Stimulated activated CD4-positive, alpha-beta T cell treated with anti-CD3 and anti-CD28 coated beads, Interleukin-4, amount 100 ng/mL, for 4 hours (primary cell): ENCODE measurements around the gene IFNGR2.
"Not testable (repeated sequence)": the region's sequence is repeated elsewhere in the genome, so short reads cannot be mapped to it uniquely, and the experiment has no call there.

Source experiments
- DNase-seq, 2 experiments: peaks; one replicate each; pipeline ENCODE4 v3.0.0-alpha.2; 2020

The IFNGR2 gene

DNA sequence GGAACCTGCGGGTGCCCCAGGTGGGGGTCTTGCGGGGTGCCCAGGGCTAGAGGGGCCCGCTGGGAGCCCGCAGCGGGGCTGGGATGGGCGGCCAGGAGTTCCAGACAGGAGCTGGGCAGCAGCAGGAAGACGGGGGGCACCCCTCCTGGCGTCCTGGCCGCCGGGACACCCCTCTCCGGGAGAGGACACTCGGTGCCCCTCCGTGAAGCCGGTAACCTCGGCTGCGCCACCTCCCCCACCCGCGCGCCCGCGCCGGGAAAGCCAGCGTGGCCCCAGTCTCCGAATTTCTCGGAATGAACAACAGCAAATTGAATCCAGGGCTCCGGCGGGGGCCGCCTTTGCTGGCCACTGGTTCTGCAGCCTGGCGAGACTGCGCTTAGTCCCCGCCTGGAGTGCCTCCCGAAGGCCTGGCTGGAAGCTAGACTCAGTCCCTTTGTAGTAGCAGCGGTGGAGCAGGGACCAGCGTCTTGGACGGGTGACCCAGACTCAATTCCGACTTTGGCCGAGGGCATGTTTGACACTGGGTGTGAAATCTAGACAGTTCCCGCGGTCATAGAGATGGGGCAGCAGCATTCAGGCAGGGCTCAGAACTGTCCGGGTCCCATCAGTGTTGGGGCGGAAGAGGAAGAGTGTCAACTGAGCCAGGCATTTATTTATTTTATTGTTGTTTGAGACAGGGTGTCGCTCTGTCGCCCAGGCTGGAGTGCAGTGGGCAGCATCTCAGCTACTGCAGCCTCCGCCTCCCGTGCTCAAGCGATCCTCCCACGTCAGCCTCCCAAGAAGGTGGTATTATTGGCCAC is 773 bp downstream of the IFNGR2 start:
- peak; percentile 17 to 38 for DNase-seq

DNA sequence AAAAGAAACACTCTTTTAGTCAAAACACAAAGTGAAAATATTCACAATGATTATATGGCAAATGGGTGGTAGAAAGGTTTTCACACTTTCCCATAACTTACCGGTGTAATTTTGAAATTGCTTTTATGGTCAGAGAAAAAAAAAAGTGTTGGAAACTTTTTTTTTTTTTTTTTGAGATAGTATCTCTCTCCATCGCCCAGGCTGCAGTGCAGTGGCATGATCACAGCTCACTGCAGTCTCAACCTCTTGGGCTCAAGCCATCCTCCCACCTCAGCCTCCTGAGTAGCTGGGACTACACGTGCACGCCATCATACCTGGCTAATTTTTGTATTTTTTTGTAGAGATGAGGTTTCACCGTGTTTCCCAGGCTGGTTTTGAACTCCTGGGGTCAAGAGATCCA is 3.3 kb downstream of the IFNGR2 start:
- DNase-seq: peak in 1 of 2 experiments; percentile 29

DNA sequence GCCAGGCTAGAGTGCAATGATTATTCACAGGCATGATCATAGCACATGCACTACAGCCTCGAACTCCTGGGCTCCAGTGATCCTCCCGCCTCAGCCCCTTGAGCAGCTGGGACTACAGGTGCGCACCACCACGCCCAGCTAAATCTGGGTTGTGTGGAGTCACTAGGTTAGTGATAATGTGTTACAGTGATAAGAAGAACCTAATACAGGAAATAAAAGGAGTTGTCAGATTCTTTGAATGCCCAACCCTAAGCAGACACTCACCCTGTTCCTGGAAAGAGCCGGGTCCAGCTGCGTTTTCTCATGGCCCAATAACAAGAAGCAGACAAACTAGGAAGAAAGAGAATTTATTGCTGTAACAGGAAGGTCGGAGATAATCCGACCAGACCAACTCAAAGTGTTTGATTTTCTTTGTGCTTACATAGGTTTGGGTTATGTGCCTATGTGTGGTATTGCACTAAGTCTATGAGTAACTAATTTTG is 8.8 kb downstream of the IFNGR2 start:
- no peak for DNase-seq

DNA sequence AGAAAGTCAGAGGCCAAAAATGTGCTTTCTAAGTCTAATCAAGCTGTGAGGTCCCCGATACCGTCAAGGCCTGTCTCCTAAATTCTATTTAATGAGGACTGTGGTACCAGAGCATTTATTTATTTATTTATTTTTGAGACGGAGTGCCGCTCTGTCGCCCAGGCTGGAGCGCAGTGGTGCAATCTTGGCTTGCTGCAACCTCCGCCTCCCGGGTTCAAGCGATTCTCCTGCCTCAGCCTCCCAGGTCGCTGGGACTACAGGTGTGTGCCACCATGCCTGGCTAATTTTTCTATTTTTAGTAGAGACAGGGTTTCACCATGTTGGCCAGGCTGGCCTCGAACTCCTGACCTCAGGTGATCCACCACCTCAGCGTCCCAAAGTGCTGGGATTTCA is 9.2 kb downstream of the IFNGR2 start:
- not testable (repeated sequence) for DNase-seq

DNA sequence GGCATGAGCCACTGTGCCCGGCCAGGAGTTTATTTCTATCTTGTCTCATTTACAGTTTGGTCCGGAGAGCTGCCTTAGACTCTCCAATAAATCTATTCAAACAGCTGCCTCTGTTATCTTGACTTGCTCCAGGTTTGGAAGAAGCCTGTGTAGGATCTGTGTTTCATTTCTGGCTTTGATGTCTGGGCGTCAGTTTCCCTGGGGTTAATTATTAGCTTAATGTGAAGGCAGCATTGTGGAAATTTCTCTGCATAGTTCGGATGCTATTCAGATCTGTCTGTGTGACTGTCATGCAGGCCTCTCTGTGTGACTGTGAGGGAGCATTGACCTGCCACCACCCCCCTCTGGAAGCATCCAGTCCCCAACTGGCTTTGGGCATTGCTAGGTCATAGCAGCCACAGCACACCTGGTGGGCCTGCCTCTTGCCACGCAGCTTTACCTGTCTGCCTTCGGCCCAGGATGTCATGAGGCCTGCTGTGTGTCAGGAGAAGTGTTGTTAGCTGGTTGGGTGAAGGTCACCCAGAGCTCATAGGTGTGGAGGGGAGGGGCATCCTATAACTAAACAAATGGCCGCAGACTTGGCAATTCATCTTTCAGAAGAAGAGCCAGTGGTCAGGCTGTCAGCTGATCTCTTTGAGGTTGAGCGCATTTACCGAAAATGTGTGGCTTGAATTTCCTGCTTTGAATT is 9.8 kb downstream of the IFNGR2 start:
- no peak for DNase-seq

DNA sequence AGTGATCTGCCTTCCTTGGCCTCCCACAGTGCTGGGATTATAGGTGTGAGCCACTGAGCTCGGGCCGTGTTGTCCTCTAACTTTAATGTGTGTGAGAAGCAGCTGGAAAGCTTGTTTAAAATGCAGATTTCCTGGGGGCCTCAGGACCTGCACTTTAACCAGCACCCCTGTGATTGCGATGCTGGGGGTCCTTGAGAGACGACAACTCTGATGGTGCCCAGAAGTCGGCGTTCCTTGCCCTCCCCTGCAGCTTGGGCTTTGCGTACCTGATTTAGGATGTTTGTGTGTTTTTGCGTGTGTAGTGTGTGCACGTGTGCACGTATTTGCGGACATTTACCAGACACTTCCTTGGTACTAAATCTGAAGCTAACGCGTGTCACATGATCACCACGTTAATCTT is 10.9 kb downstream of the IFNGR2 start:
- DNase-seq: no peak

DNA sequence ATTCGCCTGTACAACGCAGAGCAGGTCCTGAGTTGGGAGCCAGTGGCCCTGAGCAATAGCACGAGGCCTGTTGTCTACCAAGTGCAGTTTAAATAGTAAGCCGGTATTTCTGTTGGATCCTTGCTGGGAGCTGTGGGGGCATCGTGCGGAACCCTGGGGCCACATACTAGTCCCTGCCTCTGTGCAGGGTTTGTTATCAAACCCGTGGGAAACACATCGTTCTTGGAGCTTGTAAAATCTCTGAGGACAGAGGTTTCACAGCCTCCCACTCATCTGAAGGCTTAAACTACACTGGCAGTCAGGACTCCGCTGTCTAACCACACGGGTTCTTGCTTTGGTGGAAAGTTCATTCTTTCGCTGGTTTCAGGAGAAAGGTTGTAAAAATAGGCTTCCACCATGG is 11.7 kb downstream of the IFNGR2 start:
- DNase-seq: no peak

DNA sequence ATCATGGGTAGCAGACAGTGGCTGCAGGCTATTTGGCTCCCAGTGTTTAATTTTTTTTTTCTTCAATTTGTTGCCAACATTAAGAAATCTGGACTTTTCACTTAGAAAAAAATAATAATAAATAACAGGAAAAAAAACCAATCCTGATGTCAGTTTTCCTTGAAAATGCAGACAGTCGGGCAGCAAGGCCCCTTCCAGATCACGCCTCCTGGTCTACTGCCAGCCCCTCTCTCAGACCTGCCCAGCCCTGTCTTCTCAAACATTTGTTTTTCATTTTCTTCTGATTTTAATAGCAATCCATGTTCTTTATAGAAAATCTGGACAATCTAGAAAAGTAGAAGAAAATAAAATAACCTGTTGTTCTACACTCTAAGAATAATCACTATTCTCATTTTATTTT is 15.5 kb downstream of the IFNGR2 start:
- no peak for DNase-seq

DNA sequence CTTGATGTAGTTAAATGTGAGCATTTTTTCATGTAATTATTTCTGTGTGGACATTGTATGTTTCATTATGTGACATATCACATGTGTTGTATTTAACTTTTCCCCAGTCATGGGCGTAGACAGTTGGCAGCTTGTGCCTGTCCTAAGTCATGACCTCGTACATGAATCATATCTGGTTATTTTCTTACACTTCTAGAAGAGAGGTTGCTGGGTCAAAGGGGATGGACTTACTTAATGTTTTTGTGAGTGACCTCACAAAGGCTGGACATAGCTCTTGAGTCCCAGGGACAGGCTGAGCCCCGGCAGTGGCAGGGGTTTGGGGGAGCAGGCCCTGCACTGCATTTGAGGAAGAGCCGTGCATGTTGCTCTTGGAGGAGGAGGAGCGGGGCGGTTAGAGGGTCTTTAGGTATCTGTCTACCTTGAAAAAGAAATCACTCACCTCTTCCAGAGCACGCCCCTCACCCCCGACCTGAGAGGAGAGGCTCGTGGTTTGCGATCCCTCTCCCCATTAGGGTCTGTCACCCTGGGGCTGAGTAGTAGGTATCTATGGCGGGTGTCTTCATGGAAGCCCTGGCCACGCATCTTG is 16.4 kb downstream of the IFNGR2 start:
- no peak for DNase-seq

DNA sequence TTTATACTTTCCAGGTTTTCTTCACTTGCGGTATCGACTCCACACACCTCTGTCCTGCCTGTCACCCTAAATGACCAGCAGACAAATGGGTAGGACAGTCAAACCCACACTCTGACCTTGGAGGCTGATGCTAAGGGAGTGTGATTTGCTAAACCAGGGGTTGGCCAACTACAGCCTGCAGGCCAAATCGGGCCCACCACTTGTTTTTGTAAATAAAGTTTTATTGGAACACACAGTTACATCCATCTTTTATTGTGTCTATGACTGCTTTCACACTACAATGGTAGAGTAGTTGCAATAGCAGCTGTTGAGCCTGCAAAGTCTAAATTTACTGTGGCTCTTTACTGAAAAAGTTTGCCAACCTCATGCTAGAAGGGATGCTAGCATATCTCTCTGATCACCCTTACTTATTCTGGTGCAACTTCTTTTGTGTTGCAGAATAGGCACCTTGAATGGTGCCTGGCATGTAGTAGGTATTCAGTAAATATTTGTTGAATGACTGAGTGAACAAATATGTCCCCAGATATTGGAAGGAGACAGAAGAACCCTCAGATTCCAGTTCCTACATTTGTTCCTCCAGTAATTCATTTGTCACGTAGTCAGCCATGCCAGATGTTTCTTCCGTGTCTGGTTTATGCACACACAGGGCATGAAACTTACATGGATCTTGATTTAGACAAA is 18.6 kb downstream of the IFNGR2 start:
- DNase-seq: no peak

DNA sequence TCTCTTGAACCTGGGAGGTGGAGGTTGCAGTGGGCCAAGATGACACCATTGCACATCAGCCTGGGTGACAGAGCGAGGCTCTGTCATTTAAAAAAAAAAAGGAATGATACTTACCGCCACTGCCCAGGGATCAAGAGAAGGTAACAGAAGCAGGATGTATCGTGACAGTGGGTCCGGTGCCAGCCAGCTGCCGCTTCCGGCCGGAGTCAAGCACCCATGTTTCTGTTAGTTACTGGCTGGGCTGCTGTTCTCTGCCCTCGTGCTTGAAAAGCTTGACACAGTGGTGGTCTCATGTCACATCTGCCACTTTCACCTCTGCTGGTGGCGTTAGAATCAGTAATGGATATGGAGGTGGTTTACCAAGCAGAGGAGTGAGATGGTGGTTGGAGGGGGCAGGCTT is 21.0 kb downstream of the IFNGR2 start:
- no peak for DNase-seq

DNA sequence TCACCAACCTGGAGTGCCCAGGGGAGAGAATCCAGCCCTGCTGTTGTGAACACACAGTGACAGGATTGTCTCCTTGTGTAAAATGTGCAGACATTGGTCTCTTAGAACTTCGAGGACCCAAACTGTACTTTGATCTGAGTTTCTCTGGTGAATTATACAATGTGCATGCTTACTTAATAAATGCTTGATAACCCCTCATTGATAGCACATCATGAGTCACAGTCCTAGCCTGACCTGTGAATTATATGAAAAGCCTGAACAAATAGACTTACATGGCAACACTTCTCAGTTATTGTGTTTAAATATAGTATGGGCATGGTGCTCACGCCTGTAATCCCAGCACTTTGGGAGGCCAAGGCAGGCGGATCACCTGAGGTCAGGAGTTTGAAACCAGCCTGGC is 22.6 kb downstream of the IFNGR2 start:
- no peak for DNase-seq

DNA sequence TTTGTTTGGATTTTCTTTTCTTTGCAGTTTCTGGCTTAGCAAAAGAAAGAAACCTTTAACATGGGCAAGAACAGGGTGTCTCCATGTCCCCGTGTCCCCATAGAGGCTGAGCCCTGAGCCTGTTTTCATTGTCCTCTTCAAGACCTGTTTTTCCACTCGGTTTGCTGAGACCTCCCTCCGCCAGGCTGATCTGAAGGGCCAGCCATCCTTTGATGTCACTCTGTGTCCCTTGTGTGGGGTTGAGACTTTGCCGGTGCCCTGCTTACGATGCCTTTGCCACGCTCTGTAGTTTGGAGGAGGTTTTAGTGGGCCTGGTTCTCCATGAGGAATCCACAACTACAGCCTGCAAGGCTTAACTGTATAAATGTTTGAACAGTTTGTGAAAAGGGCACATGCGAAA is 23.8 kb downstream of the IFNGR2 start:
- no peak for DNase-seq

DNA sequence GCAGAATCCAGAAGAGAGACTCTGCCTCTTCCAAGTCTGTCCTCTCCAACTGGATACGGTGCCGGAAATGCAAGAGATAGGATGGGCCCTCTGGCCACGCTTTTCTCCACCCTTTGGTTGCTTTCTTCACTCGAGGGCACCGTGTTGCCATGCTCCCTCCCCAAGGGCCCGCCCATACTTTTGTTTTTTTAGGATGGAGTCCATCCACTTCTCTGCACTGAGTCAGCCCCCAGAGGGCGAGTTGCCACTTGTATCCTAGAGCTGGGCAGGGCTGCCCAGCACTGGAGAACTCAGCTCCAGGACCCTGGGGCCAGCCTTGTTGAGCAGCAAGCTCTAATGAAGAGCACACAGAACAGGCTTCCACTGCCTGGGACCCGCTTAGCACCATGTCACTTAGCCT is 25.5 kb downstream of the IFNGR2 start:
- no peak for DNase-seq

DNA sequence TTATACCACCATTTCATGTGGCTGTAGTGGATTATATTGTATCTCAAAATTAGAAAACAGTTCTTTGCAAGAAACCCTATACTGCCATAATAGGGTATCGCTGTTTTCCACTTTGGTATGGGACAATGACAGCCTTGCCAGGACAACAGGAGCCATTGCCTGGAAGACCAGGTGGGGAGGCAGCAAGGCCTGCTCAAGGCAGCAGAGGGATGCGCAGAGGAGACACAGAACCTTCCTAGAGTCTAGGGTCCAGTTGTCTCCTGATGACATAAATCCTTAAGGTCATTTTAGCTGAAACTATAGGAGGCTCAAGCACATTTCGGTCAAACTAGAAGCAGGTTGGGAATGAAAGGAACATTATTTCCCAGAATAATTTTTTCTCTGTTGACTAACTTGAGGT is 27.6 kb downstream of the IFNGR2 start:
- no peak for DNase-seq

DNA sequence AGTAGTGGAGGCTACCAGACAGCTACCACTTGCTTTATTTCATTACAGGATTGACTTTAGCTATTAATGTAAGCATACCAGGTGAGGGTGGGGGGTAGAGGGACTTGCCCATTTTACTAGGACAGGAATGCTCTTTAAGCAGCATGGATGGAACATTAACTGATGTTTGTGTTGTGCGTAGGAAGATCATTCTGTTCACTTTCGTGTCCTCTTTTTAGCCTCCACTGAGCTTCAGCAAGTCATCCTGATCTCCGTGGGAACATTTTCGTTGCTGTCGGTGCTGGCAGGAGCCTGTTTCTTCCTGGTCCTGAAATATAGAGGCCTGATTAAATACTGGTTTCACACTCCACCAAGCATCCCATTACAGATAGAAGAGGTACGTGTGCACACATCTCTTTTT is 29.3 kb downstream of the IFNGR2 start:
- DNase-seq: no peak

DNA sequence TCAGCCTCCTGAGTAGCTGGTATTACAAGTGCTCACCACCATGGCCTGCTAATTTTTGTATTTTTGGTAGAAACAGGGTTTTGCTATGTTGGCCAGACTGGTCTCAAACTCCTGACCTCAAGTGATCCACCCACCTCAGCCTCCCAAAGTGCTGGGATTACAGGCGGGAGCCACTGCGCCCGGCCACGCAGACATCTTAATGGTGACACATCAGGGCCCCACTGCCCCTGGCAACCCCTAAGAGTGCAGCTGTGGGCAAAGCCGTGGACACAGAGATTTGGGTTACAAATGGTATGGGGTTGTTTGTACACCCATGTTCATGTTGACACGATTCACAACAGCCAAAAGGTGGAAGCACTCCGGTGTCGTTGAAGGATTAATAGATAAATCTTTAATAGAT is 29.8 kb downstream of the IFNGR2 start:
- DNase-seq: no peak

DNA sequence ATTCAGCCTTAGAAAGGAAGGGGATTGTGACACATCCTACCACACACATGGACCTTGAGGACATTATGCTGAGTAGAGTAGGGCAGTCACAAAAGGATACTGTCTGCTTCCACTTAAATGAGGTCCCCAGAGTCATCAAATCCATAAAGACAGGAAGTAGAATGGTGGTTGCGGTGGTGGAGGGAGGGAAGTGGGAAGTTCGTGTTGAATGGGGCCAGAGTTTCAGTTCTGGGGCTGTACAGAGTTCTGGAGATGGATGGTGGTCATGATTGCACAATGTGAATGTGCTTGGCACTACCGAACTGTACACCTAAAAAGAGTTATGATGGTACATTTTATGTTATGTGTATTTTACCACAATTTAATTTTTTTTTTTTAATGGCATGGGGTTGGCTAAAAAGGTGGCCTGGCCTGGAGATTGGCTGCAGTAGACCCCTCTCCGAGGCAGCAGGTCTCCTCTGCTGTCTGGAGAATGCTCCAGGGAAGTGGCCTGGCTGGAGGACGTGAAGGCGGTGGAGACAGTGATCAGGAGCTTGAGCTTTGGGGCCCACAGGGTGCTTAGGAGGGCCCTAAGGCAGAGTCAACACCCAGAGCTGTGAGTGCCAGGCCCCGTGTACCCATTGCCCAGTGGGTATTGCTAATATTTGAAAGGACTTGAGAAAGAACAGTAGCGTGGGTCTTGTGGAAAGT is 30.4 kb downstream of the IFNGR2 start:
- no peak for DNase-seq

DNA sequence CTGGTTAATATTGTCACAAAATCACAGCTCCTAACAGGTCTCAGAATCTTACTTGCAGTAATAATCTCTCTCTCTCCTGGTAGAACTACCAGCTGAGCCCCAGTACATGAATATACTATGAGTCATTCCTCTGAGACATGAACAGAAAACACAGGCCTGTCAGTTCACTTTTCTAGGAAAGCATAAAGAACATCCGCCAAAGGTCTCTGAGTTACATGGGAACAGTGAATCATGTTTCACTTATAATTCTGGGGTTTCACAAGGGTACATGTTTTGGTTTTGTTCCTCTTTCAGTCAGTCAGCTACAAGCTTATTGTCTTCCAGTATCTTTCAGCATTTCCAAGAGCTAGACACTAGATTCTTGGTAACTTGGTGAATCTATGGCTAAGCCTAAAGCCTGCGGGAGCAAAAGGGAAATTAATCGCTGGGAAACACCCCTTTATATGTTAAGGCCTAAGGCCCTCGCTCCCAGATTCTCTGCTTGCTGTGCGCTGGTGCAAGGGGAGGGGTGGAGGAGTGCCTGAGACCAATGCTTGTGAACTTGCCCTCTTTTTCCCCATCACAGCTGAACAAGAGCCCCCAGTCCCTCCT is 31.7 kb downstream of the IFNGR2 start:
- peak in 1 of 2 experiments; percentile 20 for DNase-seq

DNA sequence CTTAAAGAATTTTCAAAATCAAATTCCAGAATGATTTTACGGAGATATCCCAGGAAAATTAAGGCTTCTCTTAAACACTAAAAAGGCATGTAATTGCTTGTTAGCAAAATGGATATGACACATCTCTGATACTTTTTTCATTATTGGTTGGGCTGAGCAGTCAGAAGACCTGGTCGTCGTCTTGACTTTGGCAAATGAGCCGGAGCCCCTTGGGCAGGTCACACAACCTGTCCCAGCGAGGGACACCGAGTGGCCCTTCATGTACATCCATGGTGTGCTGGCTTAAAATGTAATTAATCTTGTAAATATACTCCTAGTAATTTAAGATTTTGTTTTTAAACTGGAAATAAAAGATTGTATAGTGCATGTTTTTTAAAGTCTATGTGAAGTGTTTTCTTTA is 33.9 kb downstream of the IFNGR2 start:
- no peak for DNase-seq

DNA sequence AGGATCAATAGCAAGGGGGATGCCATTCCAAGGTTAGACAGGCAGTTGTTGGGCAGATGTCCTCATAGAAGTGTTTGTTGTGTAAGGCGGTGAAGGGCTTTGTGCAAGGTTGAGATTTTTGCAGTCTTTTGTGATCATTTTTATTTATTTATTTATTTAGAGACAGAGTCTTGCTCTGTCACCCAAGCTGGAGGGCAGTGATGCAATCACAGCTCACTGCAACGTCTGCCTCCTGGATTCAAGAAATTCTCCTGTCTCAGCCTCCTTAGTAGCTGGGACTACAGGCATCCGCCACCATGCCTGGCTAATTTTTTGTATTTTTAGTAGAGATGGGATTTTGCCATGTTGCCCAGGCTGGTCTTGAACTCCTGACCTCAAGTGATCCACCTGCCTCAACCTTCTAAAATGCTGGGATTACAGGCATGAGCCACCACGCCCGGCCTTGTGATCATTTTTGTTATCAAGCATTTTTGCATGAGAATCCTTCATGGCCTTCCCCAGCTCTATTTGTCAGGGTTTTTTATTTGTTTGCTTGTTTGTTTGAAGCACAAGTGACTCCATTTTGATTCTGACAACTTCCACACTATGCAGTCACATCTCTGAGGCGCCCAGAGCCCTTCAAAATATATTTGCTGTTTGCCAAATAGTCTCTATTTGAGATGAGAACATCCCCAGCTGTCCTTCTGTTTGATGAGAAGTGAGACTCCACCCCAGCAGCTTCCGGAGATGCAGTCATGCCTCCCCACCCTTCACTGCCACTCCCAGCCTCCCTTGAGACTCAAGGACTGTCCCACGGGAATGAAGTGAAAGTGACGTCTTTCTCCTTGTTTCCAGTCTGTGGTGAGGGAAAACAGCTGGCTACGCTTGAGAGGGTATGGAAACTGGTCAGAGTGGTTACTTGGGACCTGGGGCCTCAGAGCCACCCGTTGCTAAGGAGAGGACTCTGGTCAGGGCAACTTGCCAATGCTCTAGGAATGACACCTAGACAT is 38.6 kb downstream of the IFNGR2 start:
- DNase-seq: no peak
